Stimulated activated effector memory CD8-positive, alpha-beta T cell treated with anti-CD3 and anti-CD28 coated beads, Interleukin-12 subunit alpha, Interleukin-12 subunit beta, amount 100 ng/mL, for 72 hours (primary cell): ENCODE measurements around the gene TLE1.
"Not testable (repeated sequence)": the region's sequence is repeated elsewhere in the genome, so short reads cannot be mapped to it uniquely, and the experiment has no call there.

Experiments used
- ATAC-seq: fragments of 150-1000 bp; cut with Tn5 transposase; 2 replicates; pipeline ENCODE4 v1.10.0; 2021
- DNase-seq, 2 donors: peaks; one replicate each; pipeline ENCODE4 v3.0.0; 2021 to 2022; ENCODE audit warnings: low spot score in 2 of 2
- H3K27ac Mint-ChIP-seq: one replicate; pipeline ENCODE4 v1.8.0; 2022; ENCODE audit warnings: mild to moderate bottlenecking, mixed read lengths
- H3K36me3 Mint-ChIP-seq: one replicate; pipeline ENCODE4 v1.8.0; 2022; ENCODE audit warnings: mild to moderate bottlenecking, mixed read lengths
- H3K4me1 Mint-ChIP-seq: one replicate; pipeline ENCODE4 v1.8.0; 2022; ENCODE audit warnings: mixed read lengths
- H3K4me3 Mint-ChIP-seq: one replicate; pipeline ENCODE4 v1.8.0; 2022; ENCODE audit warnings: mild to moderate bottlenecking, mixed read lengths
- H3K9me3 Mint-ChIP-seq: one replicate; pipeline ENCODE4 v1.8.0; 2022; ENCODE audit warnings: mixed read lengths

Gene TLE1

DNA sequence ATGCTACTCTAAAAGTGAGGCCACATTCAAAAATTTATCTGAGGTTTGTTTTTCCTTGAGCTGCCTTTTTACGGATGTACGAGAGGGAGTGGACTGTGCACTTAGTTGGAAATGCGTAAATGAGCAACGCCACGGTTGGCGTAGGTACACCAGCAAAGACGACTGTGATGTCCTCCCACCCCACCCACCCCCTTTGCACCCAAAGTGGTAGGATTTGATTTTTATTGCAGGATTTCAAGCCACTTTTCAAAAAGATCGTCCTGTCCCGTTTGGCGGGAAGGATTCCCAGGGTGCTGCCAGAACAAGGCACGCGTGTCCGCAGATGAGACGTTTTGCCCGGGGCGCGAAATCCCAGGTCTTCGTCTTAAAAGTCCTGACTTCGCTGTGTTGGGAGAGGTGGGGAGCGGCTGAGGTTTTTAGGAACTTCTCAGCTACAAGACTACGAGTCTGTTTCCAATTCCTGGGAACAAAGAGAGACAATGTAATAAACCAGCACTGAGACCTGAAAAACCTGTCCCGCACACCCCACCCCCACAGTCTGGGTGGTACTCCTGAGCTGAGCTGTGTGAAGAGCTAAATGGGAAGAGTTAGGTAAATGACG, 1.0 kb upstream of the TLE1 start:
- no peak for ATAC-seq

GRCh38 chr9:81689093-81689342, 329 bp downstream of the TLE1 start:
- H3K4me3 Mint-ChIP-seq, H3K9me3 Mint-ChIP-seq, ATAC-seq, H3K4me1 Mint-ChIP-seq, H3K36me3 Mint-ChIP-seq: not testable (repeated sequence)
- DNase-seq, result peak in 1 of 2 donors; percentile 55
- H3K27ac Mint-ChIP-seq, result peak overlapping the region; percentile 48

More for the DNA sequence above, 1.0 kb upstream of the TLE1 start:
- Mint-ChIP-seq H3K9me3 (no peaks in the 10 kb centered on the region), H3K36me3 (peaks cover 6% of the 10 kb centered on the region), H3K4me1 (peaks cover 5% of the 10 kb centered on the region), H3K27ac (peak overlapping the region; percentile 61), H3K4me3 (no peak overlapping the region)
- no peak for DNase-seq

GRCh38 chr9:81688262-81689092, 870 bp downstream of the TLE1 start:
- not testable (repeated sequence) for H3K4me1 Mint-ChIP-seq, H3K36me3 Mint-ChIP-seq, H3K4me3 Mint-ChIP-seq, H3K9me3 Mint-ChIP-seq
- peak overlapping the region; percentile 48 for H3K27ac Mint-ChIP-seq
- DNase-seq (peak in 1 of 2 donors; percentile 10), ATAC-seq (peak; percentile 25)

DNA sequence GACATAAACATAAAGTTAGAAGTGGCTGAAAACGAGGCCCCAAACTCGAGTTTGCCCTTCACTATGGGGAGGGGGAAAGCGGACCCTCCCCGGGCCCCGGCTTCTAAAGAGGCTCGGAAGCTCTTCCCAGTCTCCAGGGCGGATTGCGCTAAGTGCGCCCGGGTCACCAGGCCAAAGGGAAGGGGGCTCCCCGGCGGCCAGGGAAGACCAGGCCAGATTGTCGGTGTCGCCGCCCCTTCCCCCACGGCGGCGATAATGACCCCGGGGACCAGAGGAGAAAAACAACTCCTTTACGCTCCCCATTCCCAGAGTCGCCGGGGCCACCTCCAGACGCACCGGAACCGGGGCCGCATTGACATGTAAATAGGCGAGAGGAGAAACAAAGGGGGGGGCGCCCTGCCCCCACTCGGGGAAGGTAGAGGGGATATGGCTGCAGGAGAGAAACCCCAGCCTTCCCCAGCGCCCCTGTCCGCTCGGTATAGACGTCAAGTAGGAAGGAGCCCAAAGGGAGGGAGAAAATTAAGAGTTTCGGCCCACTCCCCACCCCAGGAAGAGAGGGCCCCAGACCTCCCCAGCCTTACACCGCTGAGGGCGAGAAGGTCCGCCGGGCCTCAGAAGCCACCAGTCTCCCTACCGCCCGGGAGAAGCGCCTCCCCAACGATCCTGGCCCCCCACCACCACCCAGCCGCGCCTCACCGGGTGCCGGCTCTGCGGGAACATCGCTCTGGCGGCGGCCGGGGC, 1.7 kb downstream of the TLE1 start:
- Mint-ChIP-seq H3K36me3 (peaks cover 6% of the 10 kb centered on the region), H3K4me1 (peaks cover 5% of the 10 kb centered on the region), H3K27ac (no peak overlapping the region), H3K9me3 (no peaks in the 10 kb centered on the region), H3K4me3 (no peak overlapping the region)
- ATAC-seq (no peak), DNase-seq (peak in 1 of 2 donors; percentile 3)

DNA sequence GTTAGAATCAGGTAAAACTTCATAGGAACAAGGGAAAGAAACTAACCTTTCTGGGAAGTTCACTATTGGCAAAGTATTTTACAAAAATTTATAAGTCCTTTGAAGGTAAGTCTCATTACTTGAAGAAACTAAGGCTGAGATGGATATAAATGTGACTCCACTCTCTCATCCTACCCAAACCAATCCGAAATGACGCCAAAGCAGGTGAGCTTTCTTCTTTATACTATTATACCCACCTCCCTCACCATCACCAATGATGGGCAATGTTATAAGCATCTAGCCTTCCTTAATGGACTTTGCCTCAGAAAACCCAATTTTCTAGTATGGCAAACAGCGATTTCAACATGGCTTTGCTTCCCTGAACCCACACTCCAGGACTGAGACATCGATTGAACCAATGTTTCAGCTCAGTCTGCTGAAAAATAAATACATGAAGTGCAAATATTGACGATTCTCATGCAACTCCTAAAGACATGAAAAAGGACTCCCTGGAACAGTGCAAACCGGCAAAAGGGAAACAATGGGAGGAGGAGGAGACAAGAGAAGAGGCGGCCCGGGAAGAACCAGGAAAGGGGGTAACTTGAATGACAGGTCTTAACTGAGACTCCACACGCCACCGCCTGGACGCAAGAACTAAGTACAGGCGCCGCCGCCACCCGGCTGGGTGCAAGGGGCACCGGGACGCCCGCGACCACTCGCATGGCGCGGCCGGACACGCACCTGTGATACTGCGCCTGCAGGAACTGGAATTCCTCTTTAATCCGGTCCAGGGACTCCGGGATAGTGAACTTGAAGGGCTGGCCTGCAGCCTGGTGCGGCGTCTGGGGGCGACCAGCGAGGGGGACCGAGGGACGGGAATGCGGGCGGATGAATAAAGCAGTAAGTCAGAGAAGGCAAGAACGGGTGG, 2.5 kb downstream of the TLE1 start:
- Mint-ChIP-seq H3K9me3 (no peaks in the 10 kb centered on the region), H3K36me3 (peaks cover 6% of the 10 kb centered on the region), H3K4me3 (no peak overlapping the region), H3K27ac (no peak overlapping the region), H3K4me1 (peaks cover 6% of the 10 kb centered on the region)
- ATAC-seq (no peak), DNase-seq (peak in 1 of 2 donors; percentile 13)

- Mint-ChIP-seq H3K9me3 (no peaks in the 10 kb centered on the region), H3K4me3 (no peak overlapping the region), H3K4me1 (peaks cover 11% of the 10 kb centered on the region), H3K36me3 (peaks cover 6% of the 10 kb centered on the region), H3K27ac (no peak overlapping the region)
- no peak for DNase-seq
- no peak for ATAC-seq
These were observed 3.4 kb downstream of the TLE1 start for GRCh38 chr9:81685763-81686613.

DNA sequence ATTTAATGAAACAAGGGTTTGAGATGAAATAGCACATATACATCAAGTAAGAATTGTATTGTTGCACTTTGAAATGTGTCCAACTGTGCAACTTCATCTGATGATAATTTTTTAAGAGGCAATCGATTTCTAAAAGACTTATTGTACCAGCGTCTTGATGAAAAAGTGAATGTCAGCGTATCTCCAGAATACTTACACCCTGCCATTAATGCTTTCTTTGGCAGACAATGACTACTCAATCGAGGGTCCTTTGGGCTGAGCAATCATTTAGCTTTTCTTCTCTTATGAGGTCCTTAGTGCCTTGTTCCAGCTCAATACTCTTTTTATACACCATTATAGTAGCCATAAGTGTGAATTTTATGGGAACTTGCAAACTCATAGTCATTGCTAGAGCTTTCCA, 4.7 kb downstream of the TLE1 start:
- H3K9me3 Mint-ChIP-seq, result no peaks in the 10 kb centered on the region
- H3K36me3 Mint-ChIP-seq, result peaks cover 1% of the 10 kb centered on the region
- no peak overlapping the region for H3K4me3 Mint-ChIP-seq
- H3K27ac Mint-ChIP-seq, result no peak overlapping the region
- peaks cover 11% of the 10 kb centered on the region for H3K4me1 Mint-ChIP-seq
- DNase-seq (no peak), ATAC-seq (no peak)

DNA sequence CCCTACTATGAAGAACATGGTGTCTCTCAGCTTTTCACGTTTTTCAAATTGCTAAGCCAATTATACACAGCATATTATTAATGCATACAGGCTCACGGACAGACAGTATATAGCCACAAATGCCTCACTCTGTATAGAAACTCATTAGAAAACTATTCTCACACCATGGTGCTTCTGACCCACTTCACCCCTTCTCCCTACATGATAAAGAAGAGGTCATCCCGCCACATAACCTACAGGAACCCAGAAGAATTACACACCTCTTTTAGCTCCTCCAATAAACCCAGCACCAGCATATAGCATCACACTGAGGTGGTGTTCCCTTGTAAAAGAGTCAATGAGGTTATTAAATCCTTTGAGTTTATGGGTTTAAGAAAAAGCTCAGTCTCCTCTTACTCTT, 5.6 kb downstream of the TLE1 start:
- no peaks in the 10 kb centered on the region for H3K9me3 Mint-ChIP-seq
- H3K36me3 Mint-ChIP-seq, result no peaks in the 10 kb centered on the region
- H3K27ac Mint-ChIP-seq, result no peak overlapping the region
- ATAC-seq (no peak), DNase-seq (no peak)
- no peak overlapping the region for H3K4me3 Mint-ChIP-seq
- peaks cover 6% of the 10 kb centered on the region for H3K4me1 Mint-ChIP-seq

- Mint-ChIP-seq H3K27ac (no peak overlapping the region), H3K36me3 (no peaks in the 10 kb centered on the region), H3K4me3 (no peak overlapping the region), H3K9me3 (no peaks in the 10 kb centered on the region), H3K4me1 (peaks cover 6% of the 10 kb centered on the region)
- no peak for DNase-seq
- ATAC-seq, result no peak
These were observed 6.1 kb downstream of the TLE1 start for GRCh38 chr9:81683238-81683637.

GRCh38 chr9:81682797-81683196, 6.5 kb downstream of the TLE1 start:
- ATAC-seq (no peak), DNase-seq (no peak)
- H3K4me3 Mint-ChIP-seq, result no peak overlapping the region
- H3K36me3 Mint-ChIP-seq, result no peaks in the 10 kb centered on the region
- H3K9me3 Mint-ChIP-seq, result no peaks in the 10 kb centered on the region
- peaks cover 6% of the 10 kb centered on the region for H3K4me1 Mint-ChIP-seq
- H3K27ac Mint-ChIP-seq, result no peak overlapping the region

DNA sequence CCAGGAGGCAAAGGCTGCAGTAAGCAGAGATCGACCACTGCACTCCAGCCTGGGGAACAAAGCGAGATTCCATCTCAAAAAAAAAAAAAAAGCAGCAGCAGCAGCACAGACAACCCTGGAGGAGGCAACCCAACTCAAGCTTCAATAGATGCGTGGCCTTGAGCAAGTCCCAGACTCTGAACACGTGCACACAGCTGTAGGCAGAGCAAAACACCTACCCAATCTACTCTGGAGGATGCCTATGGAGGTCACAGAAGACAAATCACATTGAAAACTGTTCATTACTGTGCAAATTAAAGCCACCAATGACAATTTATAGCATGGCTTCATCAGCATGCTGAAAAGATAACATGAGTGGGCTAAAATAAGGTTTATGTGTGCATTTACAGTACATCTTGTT, 7.2 kb downstream of the TLE1 start:
- H3K4me1 Mint-ChIP-seq, result peaks cover 6% of the 10 kb centered on the region
- no peaks in the 10 kb centered on the region for H3K36me3 Mint-ChIP-seq
- ATAC-seq (no peak), DNase-seq (no peak)
- H3K4me3 Mint-ChIP-seq, result no peak overlapping the region
- no peaks in the 10 kb centered on the region for H3K9me3 Mint-ChIP-seq
- no peak overlapping the region for H3K27ac Mint-ChIP-seq

DNA sequence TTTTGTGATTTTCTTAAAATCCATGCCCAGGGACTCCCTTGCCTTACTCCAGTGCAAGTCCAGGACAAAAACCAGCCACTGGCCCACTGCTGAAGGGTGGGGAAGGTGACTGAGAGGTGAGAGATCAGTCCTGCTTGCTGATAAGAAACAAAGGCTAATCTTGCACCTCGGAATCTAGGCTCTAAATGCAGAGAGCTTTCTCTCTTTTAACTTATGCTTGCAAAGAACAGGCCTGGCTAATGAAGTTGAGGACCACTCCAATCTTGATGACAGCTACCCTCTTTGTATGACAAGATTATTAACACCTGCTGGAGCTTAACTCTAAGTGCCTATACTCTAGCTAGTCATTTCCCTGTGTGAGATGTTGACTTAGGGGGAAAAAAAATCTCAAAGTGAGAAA, 8.8 kb downstream of the TLE1 start:
- ATAC-seq (no peak), DNase-seq (no peak)
- Mint-ChIP-seq H3K4me1 (peaks cover 6% of the 10 kb centered on the region), H3K36me3 (no peaks in the 10 kb centered on the region), H3K4me3 (no peak overlapping the region), H3K9me3 (no peaks in the 10 kb centered on the region), H3K27ac (no peak overlapping the region)

GRCh38 chr9:81680006-81680405, 9.3 kb downstream of the TLE1 start:
- Mint-ChIP-seq H3K27ac (no peak overlapping the region), H3K4me1 (peaks cover 6% of the 10 kb centered on the region), H3K36me3 (no peaks in the 10 kb centered on the region), H3K9me3 (no peaks in the 10 kb centered on the region), H3K4me3 (no peak overlapping the region)
- DNase-seq (no peak), ATAC-seq (no peak)

DNA sequence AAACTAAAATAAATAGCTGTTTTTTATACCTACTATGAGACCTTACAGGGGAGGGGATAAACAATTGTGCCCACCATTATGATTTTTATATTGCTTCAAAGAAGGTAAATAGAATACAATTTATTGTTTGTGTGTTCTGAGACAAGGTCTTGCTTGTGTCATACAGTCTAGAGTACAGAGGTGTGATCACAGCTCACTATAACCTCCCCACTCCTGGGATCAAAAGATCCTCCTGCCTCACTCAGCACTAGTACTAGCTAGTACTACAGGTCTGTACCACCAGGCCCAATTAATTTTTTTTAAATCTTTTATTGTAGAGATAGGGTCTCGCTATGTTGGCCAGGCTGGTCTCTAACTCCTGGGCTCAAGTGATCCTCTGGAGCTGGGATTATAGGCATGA, 11.3 kb downstream of the TLE1 start:
- Mint-ChIP-seq H3K36me3 (no peaks in the 10 kb centered on the region), H3K27ac (no peak overlapping the region), H3K4me3 (no peak overlapping the region), H3K4me1 (peaks cover 6% of the 10 kb centered on the region), H3K9me3 (no peaks in the 10 kb centered on the region)
- ATAC-seq (no peak), DNase-seq (no peak)
